ENCODE results near the gene AADACL4. TPM values are rescaled to one million over a fixed set of nuclear protein-coding genes. Genes with fewer than 3 reads are reported as not detected.
"Not testable (repeated sequence)": the region's sequence is repeated elsewhere in the genome, so short reads cannot be mapped to it uniquely, and the experiment has no call there.

The AADACL4 gene
- polyA plus RNA-seq, 1 donor, result not detected

DNA sequence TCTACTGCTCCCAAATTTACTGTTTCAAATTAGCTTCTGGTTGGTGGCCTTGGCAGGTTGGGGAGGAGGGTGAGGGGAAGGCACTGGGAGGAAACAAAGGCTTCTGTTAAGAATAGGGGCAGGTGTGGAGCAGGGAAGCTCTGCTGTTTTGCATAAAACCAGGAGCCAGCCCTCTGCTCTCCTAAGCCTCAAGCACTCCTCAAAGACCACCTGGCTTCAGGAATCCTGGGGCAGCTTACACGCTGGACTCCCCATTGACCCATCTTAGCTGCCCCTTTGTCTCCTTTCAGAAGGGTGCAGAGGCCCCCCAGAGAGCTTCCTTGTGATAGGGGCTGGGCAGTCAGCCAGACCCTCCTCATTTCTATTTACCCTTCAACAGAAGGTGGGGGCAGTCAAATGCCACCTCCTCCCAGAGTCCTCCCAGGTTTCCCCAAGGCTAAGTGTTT lies 14.4 kb upstream of the AADACL4 start:
- DNase-seq (ENCODE audit: low read depth), result no peak

DNA sequence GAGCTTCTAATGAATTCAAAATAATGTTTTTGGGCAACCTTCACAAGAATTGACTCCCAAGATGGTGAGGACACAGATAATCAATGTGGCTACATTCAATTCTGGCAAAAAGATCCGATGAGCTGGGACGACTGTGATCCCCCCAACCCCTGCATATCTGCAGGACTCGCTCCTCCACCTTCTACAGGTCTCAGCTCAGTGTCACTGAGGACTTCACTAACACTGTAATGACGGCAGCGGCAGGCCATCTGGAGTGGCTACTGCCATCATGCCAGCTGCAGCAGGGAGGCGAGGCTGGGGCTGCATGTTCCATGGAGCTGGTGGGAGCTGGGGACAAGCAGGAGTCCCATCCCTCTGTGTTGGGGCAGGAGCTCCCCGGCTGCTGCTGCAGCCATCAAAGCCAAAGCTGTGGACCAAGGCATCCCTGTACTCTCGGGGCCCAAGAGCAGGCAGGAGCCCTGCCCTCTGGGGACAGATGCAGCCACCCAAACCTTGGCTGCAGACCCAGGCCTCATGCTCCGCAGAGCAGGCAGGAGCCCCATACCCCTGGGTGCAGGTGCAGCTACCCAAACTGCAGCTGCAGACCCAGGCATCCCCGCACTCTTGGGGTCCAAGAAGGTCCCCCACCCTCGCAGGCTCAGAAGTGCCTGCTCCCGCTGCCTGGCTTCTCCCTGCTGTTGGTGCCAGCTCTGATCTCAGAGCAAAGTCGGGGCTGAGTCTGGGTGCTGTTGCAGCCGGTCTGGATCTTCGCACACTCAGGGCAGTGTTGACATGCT lies 13.7 kb upstream of the AADACL4 start:
- DNase-seq (ENCODE audit: low read depth), result no peak

DNA sequence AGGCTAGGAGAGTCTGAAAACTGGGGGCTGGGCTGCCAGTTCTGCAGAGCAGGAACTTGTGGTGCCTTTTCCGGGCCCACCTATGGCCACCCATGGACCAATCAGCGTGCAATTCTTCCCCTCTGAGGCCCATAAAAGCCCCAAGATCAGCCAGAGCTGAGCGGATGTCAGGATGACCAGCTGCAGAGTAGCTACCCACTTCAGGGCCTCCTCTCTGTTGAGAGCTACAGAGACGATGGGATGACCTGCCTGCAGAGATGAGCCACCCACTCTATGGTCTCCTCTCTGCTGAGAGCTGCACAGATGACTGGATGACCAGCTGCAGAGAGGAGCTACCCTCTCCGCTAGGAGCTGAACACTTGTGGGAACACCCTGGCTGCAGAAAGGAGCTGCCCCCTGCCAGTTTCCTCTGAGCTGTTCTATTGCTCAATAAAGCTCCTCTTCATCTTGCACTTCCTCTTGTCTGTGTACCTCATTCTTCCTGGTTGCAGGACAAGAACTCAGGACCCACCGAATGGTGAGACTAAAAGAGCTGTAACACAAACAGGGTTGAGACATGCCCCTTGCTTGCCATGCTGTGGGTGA lies 12.8 kb upstream of the AADACL4 start:
- DNase-seq (ENCODE audit: low read depth), result no peak

DNA sequence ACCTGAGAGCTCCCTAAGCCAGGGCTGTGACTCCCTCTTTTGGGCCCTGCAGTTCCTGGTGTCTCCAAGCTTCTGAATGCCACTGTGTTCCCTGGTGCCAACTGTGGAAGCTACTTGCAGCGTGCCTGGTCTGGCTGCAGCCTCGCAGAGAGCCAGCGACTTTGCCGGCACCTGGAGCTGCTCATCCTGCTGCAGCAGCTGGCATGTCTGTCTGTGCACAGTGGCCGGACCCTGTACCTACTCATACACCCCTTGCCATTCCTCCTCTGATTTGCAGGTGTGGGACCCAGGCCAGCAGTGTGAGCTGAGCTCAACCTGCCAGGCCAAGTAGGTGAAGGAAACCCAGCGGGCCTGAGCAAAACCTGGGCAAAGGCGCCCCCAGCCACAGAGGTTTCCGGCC lies 12.3 kb upstream of the AADACL4 start:
- DNase-seq (ENCODE audit: low read depth), result no peak

DNA sequence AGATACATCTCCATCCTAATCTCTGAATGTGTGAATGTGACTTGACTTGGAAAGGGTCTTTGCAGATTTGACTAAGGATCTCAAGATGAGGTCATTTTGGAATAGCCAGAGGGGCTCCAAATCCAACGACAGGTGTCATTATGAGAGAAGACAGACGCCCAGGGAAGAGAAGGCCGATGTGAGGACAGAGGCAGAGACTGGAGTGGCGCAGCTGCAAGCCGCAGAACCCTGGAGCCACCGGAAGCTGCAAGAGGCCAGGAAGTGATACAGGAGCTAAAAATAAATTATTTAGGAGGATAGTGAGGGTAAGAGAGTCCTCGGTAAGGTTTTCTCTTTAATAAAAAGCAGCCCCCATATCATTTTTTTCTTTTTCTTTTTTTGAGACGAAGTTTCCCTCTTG lies 9.7 kb upstream of the AADACL4 start:
- DNase-seq (ENCODE audit: low read depth), result no peak

DNA sequence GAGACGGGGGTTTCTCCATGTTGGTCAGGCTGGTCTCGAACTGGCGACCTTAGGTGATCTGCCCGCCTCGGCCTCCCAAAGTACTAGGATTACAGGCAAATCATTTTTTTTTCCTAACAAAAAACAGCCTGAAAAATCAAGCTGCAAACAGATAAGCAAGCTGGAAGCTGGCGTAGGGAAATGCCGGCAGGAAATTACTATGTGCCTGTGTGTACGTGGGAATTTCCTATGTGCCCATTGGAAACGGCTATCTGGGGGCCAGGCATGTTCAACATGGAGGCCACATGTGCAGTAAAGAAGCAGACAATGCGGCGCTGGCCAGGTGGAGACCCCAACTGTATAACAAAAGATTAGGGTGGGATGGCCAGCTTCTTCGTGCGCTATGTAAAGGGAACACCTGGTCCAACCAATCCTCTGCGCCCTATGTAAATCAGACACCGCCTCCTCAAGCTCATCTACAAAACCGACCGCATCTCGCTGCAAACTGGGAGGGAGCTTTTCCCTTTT lies 9.1 kb upstream of the AADACL4 start:
- no peak for DNase-seq (ENCODE audit: low read depth)

DNA sequence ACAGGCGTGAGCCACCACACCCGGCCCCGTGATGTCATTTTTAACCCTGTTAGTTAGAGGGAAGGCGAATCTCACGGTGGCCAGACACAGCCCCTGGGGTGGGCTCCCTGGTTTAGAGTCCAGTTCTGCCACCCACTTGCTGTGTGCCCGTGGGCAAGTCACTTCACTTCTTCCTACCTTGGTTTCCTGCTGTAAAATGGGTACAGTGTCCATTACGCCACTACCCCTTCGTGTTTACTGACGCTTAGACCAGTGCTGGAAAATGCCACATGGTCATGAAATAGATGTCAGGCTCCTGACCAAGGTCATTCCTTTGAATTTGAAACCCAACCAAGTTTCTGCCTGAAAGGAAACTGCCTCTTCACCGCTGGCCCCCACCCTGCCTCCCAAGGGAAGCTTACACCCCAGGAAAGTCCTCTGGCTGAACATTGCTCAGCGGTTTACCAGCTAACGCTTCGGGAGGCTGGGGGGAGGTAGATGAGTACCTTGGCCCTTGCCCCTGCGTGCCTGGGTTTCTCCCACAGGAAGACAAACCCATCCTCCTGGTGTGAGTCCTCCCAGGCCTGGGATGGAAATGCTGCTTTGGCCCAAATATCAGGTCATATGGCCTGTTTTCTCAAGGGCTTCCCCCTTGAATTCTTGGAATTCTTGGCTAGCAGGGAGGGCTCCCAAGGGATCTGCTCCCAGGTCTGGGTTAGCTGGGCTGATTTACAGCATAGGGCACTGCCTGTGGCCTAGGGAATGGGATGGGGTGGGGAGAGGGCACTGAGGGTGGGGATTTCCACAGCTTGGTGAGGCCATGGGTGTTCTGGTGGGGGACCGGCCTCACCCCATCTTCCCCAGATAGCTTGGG lies 7.6 kb upstream of the AADACL4 start:
- no peak for DNase-seq (ENCODE audit: low read depth)

DNA sequence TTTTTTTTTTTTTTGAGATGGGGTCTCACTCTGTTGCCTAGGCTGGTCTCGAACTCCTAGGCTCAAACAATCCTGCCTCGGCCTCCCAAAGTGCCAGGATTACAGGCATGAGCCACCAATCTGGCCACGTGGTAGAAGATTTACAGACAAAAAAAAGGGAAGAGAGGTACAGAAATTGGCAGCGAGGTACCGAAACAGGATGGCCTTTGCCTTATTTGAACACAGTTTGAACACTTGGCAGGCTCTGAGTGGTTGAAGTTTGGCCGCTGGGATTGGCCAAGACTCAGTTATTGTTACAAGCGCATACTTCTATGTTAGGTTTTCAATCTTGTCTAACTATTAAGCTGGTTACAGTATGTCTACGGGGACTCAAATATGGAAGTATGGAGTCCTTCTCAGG lies 6.2 kb upstream of the AADACL4 start:
- DNase-seq (ENCODE audit: low read depth), result no peak

DNA sequence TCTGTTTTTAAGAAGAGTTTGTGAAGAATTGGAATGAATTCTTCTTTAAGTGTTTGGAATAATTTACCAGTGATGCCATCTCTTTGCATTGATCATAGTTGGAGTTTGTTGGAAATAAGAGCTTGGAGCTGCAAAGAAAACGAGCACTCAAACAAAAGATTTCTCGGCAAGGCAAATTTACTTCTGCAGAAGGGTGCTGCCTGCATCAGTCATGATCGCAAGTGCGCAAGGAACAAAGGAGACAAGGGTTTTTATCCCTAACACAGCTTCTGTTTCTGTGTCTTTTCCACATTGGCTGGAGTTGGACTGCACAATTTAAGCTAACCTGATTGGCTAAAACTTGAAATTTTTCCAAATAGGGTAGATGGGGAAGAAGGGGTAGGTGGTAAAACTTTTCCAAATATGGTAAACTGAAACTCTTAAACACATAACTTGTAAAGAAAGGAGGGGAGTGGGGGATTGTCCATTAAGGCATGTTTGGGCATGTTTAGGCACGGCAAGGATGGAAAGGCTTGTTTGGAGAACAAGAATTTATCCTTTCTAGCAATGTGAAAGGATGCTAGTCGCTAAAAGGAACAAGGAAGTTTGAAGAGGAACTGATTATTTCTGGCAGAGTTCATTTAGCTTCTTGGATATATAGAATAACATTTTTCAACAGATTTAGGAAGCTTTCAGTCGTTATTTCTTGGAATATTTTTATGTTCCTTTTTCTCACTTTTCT lies 3.5 kb upstream of the AADACL4 start:
- no peak for DNase-seq (ENCODE audit: low read depth)

DNA sequence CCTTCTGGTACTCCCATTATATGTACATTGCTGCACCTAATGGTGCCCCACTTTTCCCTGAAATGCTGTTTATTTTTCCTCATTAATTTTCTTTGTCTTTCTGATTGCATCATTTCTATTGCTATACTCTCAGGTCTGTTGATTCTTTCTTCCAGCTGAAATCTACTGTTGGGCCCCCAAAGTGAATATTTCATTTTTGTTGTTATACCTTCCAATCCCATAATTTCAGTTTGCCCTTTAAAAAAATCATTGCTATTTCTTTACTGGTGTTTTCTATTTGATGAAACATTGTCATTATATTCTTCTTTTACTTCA lies 3.0 kb upstream of the AADACL4 start:
- no peak for DNase-seq (ENCODE audit: low read depth)

DNA sequence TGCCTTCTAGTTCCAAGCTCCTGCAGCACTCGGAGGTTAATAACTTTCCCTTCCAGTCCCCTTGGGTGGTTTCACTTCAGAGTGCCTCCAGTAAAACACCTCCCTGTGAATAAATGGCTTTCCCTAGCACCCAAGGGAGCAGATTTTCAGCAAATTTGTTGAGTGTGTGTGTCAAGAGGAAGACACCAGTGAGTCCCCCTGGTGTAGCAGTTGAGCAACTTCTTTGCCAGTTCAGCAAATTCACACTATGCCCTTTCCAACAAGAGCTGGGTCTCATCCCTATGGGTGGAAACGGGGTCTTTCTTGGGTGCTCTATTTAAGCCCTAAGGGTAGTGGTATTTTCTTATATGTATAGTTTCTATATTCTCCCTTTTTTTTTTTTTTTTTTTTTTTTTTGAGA lies 806 bp upstream of the AADACL4 start:
- DNase-seq (ENCODE audit: low read depth), result no peak

DNA sequence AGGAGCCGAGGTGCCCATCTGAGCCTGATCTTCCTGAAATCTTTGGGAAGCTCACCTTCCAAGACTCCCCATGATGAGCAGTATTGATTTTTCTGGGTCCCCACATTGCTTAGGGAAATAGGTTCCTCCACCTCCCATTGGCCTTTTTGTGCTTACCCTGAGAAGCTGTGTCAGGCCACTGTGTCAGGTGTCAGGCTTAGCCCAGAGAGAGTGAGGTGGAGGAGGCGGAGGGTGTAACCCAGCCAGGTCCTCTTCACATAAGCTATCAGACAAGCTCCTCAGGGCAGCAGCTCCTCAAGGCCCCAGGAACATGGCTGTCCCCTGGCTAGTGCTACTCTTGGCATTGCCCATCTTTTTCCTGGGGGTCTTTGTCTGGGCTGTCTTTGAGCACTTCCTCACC lies 352 bp downstream of the AADACL4 start:
- DNase-seq (ENCODE audit: low read depth), result no peak

DNA sequence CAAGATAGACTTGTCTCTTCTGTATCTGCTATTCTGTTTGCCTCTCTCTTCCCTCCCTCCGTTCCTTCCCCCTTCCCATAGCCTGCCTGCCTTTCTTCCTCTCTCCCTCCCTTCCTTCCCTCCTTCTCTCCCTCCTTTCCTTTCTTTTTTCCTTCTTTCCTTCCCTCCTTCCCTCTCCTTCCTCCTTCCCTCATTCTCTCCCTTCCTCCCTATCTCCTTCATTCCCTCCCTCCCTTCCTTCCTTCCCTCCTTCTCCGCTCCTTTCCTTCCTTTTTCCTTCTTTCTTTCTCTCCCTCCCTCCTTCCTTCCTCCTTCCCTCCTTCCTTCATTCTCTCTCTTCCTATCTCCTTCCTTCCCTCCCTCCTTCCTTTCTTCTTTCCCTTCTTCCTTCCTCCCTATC lies 944 bp downstream of the AADACL4 start:
- DNase-seq (ENCODE audit: low read depth), result no peak

DNA sequence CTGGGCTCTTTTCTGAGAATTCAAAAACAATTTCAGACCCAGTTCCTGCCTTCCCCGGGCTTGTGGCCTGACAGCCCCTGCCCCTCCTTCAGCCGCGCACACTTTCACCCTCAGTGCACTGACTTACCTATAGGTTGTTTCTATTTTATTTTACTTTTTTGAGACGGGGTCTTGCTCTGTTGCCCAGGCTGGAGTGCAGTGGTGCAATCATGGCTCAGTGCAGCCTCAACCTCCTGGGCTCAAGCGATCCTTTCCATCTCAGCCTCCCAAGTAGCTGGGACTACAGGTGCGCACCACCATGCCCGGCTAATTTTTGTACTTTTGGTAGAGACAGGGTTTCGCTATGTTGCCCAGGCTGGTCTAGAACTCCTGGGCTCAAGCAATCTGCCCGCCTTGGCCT lies 1.5 kb downstream of the AADACL4 start:
- not testable (repeated sequence) for DNase-seq (ENCODE audit: low read depth)

DNA sequence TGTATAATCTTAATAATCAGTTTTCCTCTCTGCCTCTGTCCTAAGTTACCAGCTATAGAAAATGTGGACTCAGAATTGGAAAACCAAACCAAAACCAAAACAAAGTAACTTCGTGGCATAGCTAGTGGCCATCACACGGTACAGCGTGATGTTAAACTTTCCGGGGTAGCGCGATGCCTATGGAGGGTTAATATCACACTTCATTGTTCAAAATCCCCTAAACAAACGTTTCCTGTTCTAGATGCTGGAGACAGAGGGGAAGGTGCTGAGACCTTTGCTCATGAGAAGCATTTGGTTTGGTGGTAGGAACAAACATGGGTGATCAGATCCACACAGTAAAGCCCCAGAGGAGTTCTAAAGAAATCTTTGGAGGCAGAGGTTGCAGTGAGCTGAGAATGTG lies 4.9 kb downstream of the AADACL4 start:
- DNase-seq (ENCODE audit: low read depth), result no peak

DNA sequence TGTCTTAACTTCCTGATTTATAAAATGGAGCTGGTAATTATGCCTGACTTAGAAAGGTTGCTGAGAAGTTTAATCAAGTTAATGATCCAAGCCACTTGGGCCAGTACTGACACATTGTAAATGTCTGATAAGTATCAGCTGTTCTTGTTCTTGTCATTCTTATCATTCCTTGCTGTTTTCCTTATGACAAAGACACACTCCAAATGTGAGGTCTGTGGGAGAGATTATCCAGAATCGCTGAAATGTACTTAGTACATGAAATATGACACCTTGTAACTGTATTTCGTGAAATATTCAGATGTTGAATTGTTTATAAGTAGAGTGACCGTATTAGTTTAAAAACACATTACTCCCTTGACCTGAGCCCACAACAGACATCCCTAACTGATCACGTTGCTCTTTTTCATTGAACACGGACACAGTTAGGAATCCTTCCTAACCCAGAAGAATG lies 6.1 kb downstream of the AADACL4 start:
- DNase-seq (ENCODE audit: low read depth), result no peak

DNA sequence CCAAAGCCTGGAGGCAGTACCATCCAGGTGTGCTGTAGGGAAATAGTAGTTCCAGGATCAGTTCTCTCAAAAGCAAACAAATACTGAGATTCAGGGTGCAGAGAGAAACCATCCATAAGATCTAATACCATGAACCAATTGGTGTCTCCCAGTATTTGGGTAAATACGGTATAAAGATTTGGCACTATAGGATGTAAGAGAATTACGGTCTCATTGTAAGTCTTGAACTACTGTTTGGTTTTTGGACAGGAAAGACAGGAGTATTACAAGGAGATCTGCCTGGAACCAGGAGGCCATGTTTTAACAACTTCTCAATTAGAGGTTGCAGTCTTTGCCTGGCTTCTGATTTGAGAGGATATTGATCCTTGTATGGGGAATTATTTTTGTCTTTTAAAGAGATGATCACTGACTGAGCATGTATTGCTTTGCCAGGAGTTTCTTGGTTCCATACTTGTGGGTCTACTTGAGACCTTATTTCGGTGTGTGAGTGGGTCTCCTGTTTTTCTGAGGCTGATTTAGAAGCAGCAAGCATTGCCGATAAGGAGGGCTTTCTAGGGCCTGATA lies 10.2 kb downstream of the AADACL4 start:
- DNase-seq (ENCODE audit: low read depth), result no peak

DNA sequence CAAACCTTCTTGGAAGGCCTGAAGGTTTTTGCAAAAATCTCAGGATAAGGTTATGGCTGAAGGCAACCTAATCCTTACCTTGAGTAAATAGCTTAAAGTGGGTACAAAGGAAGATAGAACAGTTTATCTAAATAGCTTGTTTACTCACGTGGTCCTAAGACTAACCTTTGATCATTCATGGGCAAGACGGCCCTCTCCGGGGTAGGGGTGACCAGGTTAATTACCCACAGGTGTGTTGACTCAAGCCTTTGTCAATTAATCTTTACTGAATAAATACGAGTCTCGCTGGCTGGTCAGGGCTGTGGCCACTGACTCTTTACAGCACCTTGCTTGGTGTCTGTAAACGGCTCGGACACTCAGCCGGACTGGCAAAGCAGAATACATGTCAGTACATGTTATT lies 10.8 kb downstream of the AADACL4 start:
- DNase-seq (ENCODE audit: low read depth), result no peak

DNA sequence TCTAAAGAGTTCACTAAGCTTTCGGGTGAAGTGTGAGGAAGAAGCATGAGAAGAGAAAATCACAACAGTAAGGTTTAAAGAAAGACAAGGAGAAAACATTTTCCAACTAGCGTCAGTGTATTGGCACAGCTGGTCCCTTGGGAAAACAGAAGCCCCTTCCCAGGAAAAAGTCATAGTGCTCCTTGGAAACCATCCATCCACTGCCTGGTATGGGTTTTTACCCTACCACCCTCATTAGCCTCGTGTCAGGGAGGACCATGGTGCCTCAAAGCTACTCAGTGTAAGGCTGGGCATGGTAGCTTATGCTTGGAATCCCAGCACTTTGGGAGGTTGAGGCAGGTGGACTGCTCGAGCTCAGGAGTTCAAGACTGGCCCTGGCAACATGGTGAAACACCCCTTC lies 12.7 kb downstream of the AADACL4 start:
- no peak for DNase-seq (ENCODE audit: low read depth)

DNA sequence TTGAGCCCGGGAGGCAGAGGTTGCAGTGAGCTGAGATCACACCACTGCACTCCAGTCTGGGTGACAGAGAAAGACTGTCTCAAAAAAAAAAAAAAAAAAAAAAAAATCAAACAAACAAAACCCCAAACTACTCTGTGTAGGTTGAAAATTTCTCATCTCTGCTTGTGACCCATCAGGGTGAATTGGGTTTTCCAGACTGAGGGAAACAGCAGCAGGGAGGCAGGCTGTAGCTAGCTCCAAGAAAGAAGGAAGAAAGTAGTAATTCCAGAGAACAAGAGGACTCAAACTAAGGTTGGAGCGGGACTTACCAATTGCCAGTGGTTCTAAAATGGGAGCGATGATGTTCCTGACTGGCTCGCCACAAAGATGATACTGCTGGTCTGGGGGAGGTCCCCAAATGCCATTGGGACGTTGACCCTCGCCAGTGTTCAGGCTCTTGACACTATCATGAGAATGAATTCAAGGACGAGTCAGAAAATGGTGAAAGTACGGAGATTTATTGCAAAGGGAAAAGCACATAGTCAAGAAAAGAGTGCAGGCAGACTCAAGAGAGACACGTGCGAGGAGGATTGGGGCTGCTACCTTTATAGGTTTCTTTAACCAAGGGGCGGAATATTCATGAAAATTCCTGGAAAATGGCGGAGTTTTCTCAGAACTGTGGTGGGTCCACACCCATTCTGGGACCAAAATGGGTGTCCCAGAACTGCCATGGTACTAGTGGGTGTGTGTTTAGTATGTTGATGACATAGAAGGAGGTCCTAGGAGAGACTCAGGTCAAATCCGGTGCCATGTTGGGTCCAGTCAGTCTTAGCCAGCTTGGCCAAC lies 13.4 kb downstream of the AADACL4 start:
- no peak for DNase-seq (ENCODE audit: low read depth)

Measured in forelimb muscle (tissue), 1 donor.